ENCODE measurements around the gene IER3. TPM values are rescaled to one million over a fixed set of nuclear protein-coding genes. Genes with fewer than 3 reads are reported as not detected.

The IER3 gene
- total and polyA plus RNA-seq, 2 of the 13 experiments (the other 11 are each of a cell fraction or from before 2014, with no cell fraction given): 51.1 to 131 TPM

GRCh38 chr6:30763618-30764489 is 19.5 kb upstream of the IER3 start (continued):
- 0 out of 2 replicates have a peak, but pooled peaks have one; percentile 43 for TF ChIP-seq ZBTB4 (CRISPR knock-in tag; IDR thresholded peaks at IDR 0.05; ENCODE audit: borderline replicate concordance)
- peak; percentile 64; the same call in 1 of the 2 replicates for TF ChIP-seq FUBP1 (CRISPR knock-in tag; IDR thresholded peaks at IDR 0.05; ENCODE audit: borderline replicate concordance)
- TF ChIP-seq MEF2D (CRISPR knock-in tag; IDR thresholded peaks at IDR 0.05): peak; percentile 80
- TF ChIP-seq FOXK2 (IDR thresholded peaks at IDR 0.05): peak; percentile 93
- TF ChIP-seq ZBTB1 (CRISPR knock-in tag; IDR thresholded peaks at IDR 0.05; ENCODE audit: borderline replicate concordance): 0 out of 2 replicates have a peak, but pooled peaks have one; percentile 62
- TF ChIP-seq JUN (CRISPR knock-in tag; IDR thresholded peaks at IDR 0.05): peak; percentile 19
- TF ChIP-seq ZNF3 (CRISPR knock-in tag; IDR thresholded peaks at IDR 0.05): peak; percentile 61; the same call in 1 of the 2 replicates
- peak; percentile 76 for TF ChIP-seq ZNF609 (CRISPR knock-in tag; IDR thresholded peaks at IDR 0.05; ENCODE audit: borderline replicate concordance)
- 0 out of 2 replicates have a peak, but pooled peaks have one; percentile 47 for TF ChIP-seq RBAK (CRISPR knock-in tag; IDR thresholded peaks at IDR 0.05)
- TF ChIP-seq NR3C1 (CRISPR knock-in tag; IDR thresholded peaks at IDR 0.05): no peak
- TF ChIP-seq FLYWCH1 (CRISPR knock-in tag; IDR thresholded peaks at IDR 0.05): no peak; the same call in 1 of the 2 replicates
- TF ChIP-seq MAZ (IDR thresholded peaks at IDR 0.05; ENCODE audit: borderline replicate concordance, low read depth, low read length): peak; percentile 51; the same call in 1 of the 2 replicates
- TF ChIP-seq MAZ (CRISPR knock-in tag; IDR thresholded peaks at IDR 0.05; ENCODE audit: low read depth): peak; percentile 68; the same call in 1 of the 2 replicates
- TF ChIP-seq HES4 (CRISPR knock-in tag; IDR thresholded peaks at IDR 0.05; ENCODE audit: borderline replicate concordance): no peak
- TF ChIP-seq RBM22 (optimal IDR thresholded peaks at IDR 0.05; ENCODE audit: low read length): no peak
- no peak; the same call in 1 of the 2 replicates for TF ChIP-seq ZNF354B (CRISPR knock-in tag; IDR thresholded peaks at IDR 0.05)
- TF ChIP-seq MLX (CRISPR knock-in tag; IDR thresholded peaks at IDR 0.05): peak; percentile 85
- TF ChIP-seq ARNTL (CRISPR knock-in tag; IDR thresholded peaks at IDR 0.05): peak; percentile 16; the same call in 1 of the 2 replicates
